ENCODE results near the gene BTBD8. TPM values are rescaled to one million over a fixed set of nuclear protein-coding genes. Genes with fewer than 3 reads are reported as not detected.

The BTBD8 gene
- total and polyA plus RNA-seq, 9 of the 15 experiments (the other 6 are each of a cell fraction or from before 2014, with no cell fraction given), result 0.46 to 2.3 (median 1.2) TPM

- no TSS peak for BruUV-seq (replicated peaks)
- H3K27ac ChIP-seq (ENCODE audit: extremely low read depth, low read depth, low read length), result peak overlapping the region; percentile 58; the same call in 1 of the 3 replicates
- TF ChIP-seq PYGO2 (tag; IDR thresholded peaks at IDR 0.05), result no peak
- no peak for TF ChIP-seq CEBPB (tag; IDR thresholded peaks at IDR 0.05)
- TF ChIP-seq AFF1 (IDR thresholded peaks at IDR 0.05; ENCODE audit: low read depth in 1 of 2, partially characterized antibody in 2 of 2), result no peak
- no peak for TF ChIP-seq CBX8 (IDR thresholded peaks at IDR 0.05; ENCODE audit: borderline replicate concordance, extremely low read depth, low read depth, low read length, poor library complexity, severe bottlenecking)
- TF ChIP-seq, protein P1, sequence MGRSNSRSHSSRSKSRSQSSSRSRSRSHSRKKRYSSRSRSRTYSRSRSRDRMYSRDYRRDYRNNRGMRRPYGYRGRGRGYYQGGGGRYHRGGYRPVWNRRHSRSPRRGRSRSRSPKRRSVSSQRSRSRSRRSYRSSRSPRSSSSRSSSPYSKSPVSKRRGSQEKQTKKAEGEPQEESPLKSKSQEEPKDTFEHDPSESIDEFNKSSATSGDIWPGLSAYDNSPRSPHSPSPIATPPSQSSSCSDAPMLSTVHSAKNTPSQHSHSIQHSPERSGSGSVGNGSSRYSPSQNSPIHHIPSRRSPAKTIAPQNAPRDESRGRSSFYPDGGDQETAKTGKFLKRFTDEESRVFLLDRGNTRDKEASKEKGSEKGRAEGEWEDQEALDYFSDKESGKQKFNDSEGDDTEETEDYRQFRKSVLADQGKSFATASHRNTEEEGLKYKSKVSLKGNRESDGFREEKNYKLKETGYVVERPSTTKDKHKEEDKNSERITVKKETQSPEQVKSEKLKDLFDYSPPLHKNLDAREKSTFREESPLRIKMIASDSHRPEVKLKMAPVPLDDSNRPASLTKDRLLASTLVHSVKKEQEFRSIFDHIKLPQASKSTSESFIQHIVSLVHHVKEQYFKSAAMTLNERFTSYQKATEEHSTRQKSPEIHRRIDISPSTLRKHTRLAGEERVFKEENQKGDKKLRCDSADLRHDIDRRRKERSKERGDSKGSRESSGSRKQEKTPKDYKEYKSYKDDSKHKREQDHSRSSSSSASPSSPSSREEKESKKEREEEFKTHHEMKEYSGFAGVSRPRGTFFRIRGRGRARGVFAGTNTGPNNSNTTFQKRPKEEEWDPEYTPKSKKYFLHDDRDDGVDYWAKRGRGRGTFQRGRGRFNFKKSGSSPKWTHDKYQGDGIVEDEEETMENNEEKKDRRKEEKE (IDR thresholded peaks at IDR 0.05; ENCODE audit: borderline replicate concordance in 1 of 2, control insufficient read depth in 1 of 2, low read depth in 2 of 2, low read length in 1 of 2), result no peak
- TF ChIP-seq ZBTB11 (CRISPR knock-in tag; IDR thresholded peaks at IDR 0.05), result no peak
- no peak for TF ChIP-seq HDAC1 (IDR thresholded peaks at IDR 0.05)
- TF ChIP-seq TAF1 (IDR thresholded peaks at IDR 0.05; ENCODE audit: control insufficient read depth, extremely low read depth, insufficient read depth, low read length, severe bottlenecking), result no peak
- no peak for TF ChIP-seq CTBP1 (IDR thresholded peaks at IDR 0.05; ENCODE audit: borderline replicate concordance)
These were observed 704 bp upstream of the BTBD8 start for GRCh38 chr1:92079441-92079840.

More at GRCh38 chr1:92079441-92079840, 704 bp upstream of the BTBD8 start:
- intact Hi-C loops (cut with micrococcal nuclease), result no loop called here
- CTCF ChIA-PET (ENCODE audit: low intra/inter-chr PET ratio), result no interaction called here
- no peak for FAIRE-seq
- no peaks in the 10 kb centered on the region for H3K36me3 ChIP-seq (ENCODE audit: control insufficient read depth, insufficient read depth, low read length)
- H4K20me1 ChIP-seq (replicated peaks; ENCODE audit: control insufficient read depth, insufficient read depth, low read length), result no peaks in the 10 kb centered on the region
- peaks cover 3 to 8% of the 10 kb centered on the region in 2 experiments; a peak in 3 of 5 replicates for H3K4me1 ChIP-seq (replicated peaks in 1 of 2; ENCODE audit: control insufficient read depth in 2 of 2, insufficient read depth in 2 of 2, low read length in 2 of 2)
- peak overlapping the region; percentile 97 for H2AFZ ChIP-seq (ENCODE audit: low read depth, low read length)
- in situ Hi-C loops (cut with MboI), result no loop called here
- no peak for ATAC-seq
- WGBS (ENCODE audit: insufficient coverage, low coverage, missing lambda C conversion rate), result 93% methylated on average over 7 of the region's 7 CpGs
- DNase-seq (ENCODE audit: extremely low read depth in 1 of 4, low spot score in 3 of 4), result no peak
- peak overlapping the region; percentile 87 for H3K4me2 ChIP-seq (ENCODE audit: insufficient read depth, low read length)
- peak overlapping the region; percentile 56; the same call in 1 of the 2 replicates for H3K4me3 ChIP-seq
- H3K27me3 ChIP-seq (ENCODE audit: control insufficient read depth in 2 of 2, insufficient read depth in 2 of 2, low read length in 2 of 2), result no peaks in the 10 kb centered on the region
- H3K9me3 ChIP-seq (replicated peaks; ENCODE audit: control insufficient read depth, insufficient read depth, low read depth, low read length), result no peaks in the 10 kb centered on the region
- no peak overlapping the region; a peak in 1 of 4 replicates for H3K9ac ChIP-seq (ENCODE audit: insufficient read depth in 1 of 2, low read depth in 2 of 2, low read length in 2 of 2)
- POLR2A ChIA-PET, result no interaction called here
- H3K79me2 ChIP-seq (ENCODE audit: control insufficient read depth, insufficient read depth, low read length), result no peaks in the 10 kb centered on the region
- H3K9me1 ChIP-seq (ENCODE audit: control insufficient read depth, insufficient read depth, low read length), result no peaks in the 10 kb centered on the region

Measured in K562 (cell line).